NCI-H1048 (cell line): ENCODE results near the gene CADM1.
A peak's percentile ranks its signal among the peaks of the same experiment; 100 is the strongest.

Experiments used
- DNase-seq: peaks from one replicate; lab custom pipeline; 2025; lab: John Stamatoyannopoulos, UW

CADM1 gene

DNA sequence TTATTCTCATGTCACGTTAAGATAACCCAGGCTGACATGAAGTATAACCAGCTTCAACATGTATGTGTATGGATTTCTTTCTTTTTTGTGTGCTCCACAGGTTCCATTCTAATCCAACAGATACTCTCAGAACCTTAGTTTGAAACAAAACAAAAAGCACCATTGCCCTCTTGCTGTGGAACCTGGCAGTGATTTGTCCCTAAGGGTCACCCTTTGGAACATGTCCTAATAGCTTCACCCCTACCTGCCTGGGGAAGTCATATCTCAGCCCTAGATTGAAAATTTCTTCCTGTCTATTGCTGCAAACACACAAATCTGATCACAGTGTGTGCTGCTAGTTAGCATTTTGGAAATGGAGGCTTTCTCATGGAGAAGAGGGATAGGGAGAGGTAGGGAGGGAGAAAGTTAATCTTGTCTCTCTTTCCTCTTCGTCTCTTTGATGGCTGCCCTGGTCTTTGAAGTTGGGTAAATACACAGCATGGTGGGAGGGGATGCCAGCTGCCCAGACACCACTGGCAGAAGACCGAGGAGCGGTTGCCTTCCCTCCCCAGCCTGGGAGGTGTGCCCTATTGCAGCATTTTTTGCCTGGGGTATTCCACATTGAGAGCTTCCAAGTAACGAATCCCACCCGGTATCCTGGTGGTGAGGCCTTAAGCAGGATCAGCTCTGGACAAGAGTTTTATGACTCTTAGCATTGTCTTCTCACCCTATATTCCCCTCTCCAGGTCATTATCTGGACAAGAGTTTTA lies 11.6 kb upstream of the CADM1 start:
- DNase-seq = no peak

DNA sequence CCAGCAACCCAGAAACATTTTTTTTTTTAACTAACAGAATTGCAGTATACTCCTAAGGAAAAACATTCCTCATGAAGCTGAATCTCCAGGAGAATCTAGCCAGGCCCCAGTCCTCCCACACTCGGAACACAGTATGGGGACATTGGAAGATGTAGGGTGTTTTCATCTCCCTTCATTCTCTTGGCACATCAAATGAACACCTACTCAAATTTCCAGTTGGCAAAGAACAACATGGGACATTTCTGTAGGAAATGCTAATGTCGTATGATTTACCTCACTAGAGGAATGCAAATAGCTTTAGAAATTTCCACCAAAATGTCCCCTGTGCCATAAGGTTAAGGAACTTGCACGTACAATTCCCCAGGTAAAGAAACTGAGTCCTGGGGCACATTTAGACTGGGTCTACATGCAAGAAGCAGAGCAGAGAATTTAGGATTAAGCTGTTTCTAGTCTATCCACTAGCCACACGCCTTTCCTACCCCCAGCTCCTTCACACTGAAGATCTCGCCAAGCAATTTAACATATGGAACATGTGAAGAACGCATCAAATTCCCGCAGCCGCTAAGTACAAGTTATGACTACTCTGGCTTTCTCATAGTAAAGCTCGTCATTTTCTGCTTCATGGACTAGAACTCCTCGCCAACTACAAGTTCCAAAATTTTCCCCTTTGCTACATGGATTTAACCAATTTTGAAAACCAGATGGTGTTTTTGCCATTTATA lies 2.9 kb upstream of the CADM1 start:
- DNase-seq = no peak

DNA sequence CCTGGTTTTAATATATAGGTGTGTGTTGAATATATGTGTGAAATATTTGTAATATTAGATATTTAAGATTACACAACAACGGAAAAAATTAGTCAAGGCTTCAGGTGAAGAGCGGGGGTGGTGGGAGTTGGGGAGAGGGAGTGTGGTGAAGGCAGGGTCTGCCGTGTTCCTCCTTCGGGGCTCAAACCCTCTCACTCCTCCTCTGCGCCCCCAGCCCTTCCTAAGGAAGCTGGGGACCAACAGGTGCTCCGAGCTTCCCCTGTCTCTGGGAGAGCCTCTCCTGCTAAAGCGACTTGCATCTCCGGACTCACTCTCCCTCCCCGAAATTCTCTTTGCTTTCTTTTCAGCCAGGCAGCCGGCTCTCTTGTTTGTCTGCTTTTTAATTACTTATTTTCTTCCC lies 960 bp upstream of the CADM1 start:
- no peak for DNase-seq

DNA sequence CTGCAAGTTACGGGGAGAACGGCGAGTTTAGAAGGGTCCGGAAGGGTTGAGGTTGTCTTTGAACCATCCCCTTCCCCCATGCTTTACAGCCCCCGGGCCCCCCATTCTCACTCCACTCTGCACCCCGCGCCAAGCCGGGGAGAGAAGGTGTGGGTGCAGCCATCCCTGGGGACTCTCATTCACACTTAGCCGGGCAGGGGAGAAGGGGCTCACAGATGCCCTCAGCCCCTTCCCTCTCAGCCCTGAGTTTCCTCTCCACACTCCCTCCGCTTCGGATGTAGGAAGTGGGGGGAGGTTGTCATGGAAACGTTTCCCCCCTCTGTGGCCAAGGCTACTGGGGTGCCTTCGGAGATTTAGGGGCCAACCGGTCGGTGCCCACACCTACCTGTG lies 334 bp downstream of the CADM1 start:
- DNase-seq = no peak

DNA sequence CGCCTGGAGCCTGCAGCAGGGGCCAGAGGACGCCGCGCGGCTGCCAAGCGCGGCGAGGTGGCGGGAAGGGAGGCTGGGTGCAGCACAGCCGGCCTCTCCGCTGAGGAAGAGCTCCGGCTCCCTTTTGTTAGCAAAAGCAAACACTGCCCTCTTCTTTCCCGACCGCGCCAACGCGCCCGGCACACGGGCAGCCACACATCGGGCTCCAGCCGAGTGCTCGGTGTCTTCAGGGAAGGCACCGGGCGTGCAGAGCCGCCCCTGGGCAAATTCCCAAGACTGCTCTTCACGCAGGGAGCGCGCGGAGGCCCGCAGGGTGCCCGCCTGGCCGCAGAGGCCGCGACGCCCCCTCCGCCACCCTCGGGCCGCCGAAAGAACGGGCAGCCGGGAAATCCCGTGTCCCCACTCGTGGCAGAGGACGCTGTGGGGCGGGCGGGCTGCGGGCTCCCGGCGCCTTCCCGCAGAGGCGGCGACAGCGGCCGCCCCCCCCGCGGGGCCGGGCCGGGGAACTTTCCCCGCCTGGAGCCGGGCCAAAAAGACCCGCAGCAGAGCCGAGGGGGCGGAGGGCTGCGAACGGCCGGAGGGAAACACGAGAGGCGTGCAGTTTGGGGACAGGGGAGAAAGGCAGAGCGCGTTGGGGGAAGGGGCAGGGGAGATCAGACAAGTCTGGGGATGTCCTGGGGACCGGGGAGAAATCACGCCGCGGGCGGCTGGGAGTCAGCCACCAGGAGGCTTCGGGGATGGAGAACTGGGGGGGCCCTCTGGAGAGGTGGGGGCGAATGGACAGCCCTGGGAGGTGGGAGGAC lies 931 bp downstream of the CADM1 start:
- DNase-seq = peak; percentile 29

DNA sequence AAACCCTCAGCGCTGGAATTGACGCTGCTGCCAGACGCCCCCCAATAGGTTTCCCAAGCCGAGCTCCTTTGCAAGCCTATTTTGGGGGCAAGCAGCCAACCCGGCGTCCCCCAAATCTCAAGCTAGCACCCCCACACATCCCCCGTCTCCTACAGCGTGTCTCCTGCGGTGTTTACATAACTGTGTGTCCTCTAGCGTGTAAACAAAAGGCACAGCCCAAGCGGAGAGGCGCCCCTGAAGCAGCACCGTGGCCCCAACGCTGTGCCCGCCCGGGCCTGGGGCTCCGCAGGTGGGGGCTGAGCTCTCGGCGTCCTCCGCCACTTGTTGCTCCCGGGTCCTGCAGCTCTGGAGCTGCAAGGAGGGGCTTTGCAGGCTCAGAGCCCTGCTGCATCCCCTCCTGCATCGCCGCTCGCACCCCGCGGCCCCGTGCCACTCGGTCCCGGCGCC lies 1.6 kb downstream of the CADM1 start:
- no peak for DNase-seq

DNA sequence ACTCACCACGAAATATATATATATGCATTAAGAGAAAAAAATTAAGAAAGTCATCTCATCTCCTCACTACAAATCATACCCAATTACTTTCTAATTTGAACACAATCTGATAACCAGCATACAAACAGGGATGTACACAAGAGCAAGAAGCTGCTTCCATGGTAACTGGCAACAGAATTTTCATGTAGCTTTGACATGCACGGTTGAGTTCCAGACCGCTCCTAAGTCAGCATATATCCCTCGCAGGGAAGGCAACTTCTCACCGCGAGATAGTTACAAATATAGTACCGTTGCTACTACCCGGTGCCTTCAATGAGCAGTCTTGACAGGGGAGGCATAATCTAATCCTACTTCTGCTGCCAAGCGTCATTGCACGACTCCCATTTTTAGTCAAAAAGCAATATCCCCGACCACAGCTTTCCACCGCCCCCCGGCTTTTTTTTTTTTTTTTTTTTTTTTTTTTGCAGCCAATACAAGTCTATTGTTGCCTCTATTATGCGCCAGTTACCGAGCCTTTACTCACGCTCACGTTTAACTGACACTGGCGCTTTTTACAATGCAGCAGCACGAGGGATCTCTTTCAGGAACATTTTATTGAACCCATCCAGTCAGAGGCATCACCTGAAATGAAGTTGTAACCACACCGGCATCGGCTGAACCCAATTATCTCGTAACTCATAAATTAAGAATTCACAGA lies 2.2 kb downstream of the CADM1 start:
- DNase-seq = no peak

DNA sequence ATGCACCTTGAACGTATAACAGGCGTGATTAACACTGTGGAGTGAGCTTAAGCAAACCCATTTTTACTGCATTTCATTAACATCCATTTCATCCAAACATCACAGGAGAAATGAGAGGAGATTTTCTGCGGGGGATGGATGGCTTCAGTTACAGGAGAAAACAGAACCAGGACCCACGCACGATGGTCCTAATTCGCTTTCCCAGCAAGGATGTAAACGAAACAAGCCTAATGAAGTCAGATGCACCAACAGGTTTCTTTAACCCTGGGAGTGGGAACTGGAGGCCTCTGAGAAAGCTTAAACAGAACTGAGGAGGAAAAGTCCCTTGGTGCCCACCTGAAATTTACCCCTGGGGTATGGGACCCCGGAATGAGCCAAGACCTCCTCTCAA lies 2.7 kb downstream of the CADM1 start:
- DNase-seq = no peak

DNA sequence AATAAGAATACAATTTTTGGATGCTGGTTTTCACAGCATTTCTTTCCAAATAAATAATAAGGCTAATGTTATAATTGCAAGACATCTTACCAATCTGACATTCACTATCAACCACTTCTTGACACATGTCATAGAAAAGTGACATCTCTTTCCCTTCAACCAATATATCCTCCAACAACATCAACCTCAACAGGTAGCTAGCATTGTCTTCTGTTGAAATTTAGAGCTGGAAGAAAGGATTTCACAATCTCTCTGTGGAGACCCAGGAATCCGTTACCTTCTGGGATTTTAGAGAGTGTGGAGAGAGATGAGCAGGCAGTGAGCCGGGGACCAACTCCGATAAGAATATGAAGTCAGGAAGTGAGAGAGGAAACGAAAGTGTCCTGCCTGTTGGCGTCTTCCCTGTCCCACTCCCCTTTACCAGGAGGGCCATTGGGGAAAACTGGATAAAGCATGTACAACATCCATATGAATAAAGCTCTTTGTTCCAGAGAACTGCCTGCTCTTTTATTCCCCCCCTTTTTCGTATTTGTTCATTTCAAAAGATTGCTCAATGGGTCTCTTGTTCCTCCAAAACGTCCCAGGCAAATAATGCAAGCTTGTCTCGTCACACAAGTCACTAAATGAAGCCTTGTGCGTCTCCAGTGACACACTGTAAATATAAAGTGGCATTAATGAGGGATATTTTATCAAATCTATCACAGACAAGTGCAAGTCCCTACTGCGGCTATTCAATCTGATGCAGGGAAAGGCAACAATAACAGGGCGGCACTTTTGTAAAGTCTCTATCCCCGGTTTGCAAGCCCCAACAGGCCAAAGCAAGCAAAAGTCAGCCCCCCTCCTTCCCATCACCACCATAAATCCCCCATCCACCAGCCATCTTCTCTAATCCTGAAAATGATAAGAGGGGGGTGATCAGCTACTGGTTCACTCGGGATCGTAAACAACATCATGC lies 3.4 kb downstream of the CADM1 start:
- DNase-seq = peak; percentile 66

DNA sequence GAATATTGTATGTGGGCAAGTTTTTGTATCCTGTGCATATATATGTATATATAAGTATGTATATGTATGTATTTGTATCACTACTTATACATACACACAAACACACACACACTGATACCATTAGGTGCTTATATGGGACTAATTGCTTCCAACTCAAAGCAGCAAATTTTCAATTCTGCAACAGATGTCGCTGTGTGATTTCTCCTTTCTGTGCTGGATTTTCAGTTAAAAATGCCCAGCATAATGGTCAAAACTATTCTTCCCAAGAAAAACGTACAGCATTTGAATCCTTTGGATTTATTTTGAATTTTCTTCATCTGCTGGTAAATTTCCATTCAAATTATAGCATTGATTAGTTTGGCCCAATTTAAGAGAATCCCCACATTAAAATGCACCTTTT lies 4.3 kb downstream of the CADM1 start:
- DNase-seq = no peak

DNA sequence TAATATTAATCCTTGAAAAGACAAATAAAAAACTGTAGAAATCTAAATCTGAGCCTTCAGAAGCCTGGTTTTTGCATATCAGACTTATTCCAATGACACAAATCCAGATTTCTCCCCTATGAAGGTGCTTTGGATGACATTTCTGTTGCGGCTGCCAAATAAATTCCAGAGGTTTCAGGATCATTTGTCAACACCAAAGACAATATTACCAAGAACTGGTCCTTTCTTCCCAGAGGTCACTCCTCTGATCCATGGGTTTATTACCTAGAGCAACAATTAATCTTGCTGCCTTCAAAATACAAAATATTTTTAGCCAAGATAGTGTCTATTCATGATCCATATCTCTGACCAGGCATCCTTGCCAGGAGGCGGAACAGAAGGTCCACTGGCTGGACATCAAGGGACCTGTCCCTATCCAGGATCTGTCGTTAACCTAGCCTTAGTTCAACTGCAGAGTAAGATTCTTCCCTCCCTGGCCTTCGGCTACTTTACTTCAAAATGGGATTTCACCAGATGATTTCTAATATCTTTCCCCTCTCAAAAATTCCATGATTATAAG lies 4.9 kb downstream of the CADM1 start:
- no peak for DNase-seq

DNA sequence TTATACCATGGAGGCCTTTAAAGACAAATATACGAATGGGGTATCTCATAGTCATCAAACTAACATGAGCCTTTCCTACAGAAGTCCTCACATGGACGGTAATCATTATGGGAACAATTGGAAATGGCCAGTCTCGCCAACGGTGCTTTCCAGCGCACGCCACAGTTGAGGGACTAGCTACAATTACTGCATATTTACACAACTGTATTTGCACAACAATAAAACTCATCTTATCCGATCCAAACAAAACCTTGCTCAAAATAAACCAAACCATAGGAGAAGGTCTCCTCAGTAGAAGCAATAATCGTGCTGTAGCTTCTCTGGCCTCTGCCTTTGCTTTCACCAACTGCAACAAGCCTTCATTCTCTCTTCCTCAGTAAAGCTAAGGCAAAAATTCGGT lies 5.9 kb downstream of the CADM1 start:
- DNase-seq = no peak

DNA sequence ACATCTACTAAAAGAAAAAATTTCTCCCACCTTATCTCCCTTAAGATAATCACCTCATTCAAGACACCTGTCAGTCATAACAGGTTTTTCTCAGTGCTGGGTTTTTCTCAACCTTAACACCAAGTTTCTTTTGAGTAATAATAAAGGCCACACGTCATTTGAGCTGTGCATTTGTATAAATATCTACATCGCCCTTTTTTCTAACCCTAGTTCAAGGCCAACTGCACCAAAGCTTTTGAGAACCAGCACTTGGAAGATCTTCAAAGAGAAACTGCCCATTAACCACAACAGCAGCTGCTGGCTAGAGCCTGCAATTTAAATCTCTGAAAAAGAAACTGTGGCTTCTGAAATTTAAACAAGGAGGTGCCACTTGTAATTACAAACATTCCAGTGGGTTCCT lies 6.9 kb downstream of the CADM1 start:
- no peak for DNase-seq

DNA sequence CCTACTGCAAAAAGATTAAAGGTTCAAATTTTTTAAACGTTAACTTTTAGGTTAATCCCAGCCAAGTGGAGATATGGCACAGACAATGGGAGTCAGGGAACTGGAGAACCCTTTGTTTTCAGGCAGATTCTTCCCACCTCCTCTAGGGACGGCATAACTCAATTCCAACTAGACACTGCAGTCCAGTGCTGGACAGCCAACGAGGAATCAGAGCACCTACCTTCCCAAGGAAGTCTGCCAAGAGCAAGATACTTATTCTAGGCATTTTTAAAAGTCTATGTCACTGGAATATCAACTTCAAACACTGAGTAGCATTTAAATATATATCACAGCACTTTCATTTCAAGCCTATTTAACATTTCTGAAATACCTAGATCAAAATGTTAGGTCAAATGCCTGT lies 7.3 kb downstream of the CADM1 start:
- DNase-seq = no peak

DNA sequence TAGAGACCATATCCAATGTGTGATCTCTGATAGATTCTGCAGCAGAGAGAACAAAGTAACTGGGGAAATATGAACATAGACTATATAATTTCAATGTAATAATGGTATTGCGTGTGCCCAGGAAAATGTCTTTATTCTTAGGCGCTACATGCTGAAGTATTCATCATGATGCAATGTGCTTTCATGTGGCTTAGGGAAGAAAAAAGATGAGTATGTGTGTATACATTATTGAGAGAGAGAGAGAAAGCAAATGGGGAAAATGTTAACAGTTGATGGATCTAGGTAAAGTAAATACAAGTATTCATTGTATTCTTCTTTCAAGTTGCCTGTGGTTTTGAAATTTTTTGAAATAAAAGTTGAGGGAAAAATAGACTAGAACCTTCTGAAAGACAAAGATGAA lies 10.3 kb downstream of the CADM1 start:
- DNase-seq = no peak

DNA sequence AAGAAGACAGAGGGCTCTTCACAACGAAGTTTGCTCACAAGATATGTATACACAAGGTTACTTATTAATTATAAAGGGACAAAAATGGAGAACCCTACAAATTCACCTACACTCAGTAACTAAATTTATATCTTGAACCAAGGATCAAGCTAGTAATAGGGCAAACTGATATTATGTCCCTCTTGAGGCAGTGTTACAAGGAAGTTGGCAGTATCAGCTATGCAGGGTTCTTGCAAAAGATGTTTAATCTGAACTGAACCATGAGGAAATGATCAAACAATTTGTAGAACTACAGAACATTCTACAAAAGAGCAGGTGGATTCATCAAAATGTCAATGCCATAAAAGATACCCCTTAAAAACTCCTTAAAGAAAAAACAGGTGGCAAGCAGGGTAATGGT lies 10.7 kb downstream of the CADM1 start:
- DNase-seq = no peak

DNA sequence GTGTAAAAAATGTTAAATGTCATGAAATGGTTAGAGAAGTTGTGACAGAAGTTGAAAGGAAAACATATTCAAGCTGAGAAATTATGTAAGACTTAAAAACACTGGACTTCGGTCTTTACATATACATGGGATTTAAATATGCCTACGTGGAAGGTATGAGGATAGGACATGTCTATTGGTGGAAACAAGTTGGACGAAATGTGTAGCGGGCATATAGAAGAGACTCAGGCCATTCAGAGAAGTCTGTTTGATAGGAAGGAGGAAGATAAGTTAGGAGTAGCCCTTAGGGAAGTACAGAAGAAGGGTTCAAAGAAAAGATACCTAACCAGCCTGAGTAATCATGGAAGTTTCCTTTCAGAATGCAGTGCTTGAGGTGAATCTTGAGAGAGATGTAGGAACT lies 14.7 kb downstream of the CADM1 start:
- DNase-seq = no peak

DNA sequence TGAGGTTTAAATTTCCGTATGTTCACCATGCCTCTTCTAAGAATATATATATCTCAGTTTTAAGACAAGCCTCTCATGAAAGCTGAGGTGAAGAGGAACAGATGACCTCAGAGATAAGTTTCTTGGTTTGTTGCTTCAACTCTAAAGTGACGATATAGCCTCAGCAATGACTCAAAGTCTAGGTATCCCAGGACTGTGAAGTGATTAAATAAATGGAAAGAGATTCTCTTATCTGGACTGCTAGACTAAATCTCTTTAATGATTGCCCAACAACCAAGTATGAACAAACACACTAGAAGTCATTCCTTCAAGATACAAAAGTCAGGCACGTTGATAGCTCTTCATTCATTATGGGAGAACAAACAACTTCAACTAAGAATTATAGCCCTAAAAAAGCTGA lies 15.3 kb downstream of the CADM1 start:
- DNase-seq = no peak

DNA sequence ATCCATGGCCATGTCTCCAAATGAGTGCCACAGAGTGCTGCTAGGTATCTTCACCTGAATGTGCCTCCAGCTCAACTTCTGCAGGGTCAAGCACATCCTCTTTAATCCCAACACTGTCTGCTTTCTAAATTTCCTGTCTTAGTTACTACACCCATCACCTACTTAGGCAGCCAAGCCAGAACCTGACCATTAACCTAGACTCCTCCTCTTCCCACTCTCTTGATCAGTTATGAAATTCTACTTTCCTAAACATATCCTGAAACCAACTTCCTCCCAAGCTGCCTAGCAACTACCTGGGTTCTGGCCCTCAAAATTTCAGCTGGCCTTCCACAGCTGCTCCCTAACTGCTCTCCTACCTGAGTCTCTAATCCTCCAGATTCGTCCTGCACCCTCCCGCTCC lies 22.7 kb downstream of the CADM1 start:
- DNase-seq = no peak

DNA sequence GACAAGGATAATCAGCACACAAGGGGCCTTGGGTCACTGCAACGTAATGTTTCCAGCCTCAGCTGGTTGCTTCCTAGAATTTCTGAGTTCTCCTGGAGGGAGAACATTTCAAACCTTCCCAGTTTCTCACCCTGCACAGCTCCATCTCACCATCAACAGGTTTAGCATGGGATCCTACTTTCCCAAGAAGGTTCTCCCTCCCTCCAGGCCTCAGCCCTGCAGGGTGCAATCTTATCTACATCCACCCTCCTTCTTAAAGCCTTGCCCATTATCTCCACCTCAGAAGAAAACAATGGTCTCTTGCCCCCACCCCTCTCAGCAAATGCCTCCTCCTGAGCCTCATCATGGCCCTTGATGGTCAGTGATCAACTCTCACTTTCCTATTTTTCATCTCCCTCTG lies 23.6 kb downstream of the CADM1 start:
- no peak for DNase-seq

DNA sequence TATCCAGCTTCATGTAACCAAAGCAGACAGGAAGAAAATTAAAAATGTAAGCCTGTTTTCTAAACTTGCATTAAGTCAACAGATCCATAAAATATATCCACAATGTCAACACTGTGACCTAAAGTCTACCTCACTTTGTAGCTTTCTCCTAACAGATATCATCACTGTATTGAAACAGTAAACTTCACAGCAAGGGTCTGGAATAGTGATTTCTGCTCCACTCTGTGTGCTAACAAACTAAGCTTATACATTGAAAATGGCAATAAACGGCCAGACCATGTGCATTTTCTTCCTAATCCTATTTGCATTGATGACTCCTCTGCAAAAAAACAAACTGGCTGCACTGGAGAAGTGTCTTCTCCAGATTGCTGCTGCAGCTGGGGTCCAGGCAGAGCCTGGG lies 26.8 kb downstream of the CADM1 start:
- no peak for DNase-seq
